PC-3 (cell line): Measurements from ENCODE around the gene NCEH1. TPM values are rescaled to one million over a fixed set of nuclear protein-coding genes. Genes with fewer than 3 reads are reported as not detected.

Experiments
- ATAC-seq: fragments of 200-7000 bp; cut with Tn5 transposase; 2 replicates; pipeline ENCODE4 v1.9.1; 2020; ENCODE audit warnings: mild to moderate bottlenecking, moderate library complexity
- BruUV-seq: library from RNA; stranded (reverse); fragments of 400-500 nt; replicated peaks from 2 replicates; lab custom pipeline; 2021; lab: Mats Ljungman, UMichigan
- CTCF ChIA-PET: fragments of 300-600 bp; sonication (Branson Sonifier 250); formaldehyde crosslinking; loops from one replicate; lab custom pipeline; 2022; ENCODE audit warnings: antibody characterized with exemption; lab: Charles Lee
- POLR2A ChIA-PET: fragments of 300-600 bp; sonication (Branson Sonifier 250); formaldehyde crosslinking; loops from one replicate; lab custom pipeline; 2022; ENCODE audit warnings: antibody characterized with exemption; ENCODE audit not compliant: unreplicated experiment; lab: Charles Lee
- DNase-seq: peaks from one replicate; pipeline ENCODE4 v3.0.0-alpha.2; 2015
- H2AFZ ChIP-seq: fragments of 300-600 bp; sonication (generic); 2 replicates; pipeline ENCODE4 v1.6.0; 2016; ENCODE audit warnings: antibody characterized with exemption, low read length
- H3F3A ChIP-seq: fragments of 300-600 bp; sonication (generic); one replicate; pipeline ENCODE4 v1.6.0; 2017; ENCODE audit warnings: antibody characterized with exemption, low read length, control low read depth, mild to moderate bottlenecking; ENCODE audit not compliant: unreplicated experiment
- H3K27ac ChIP-seq: fragments of 300-600 bp; sonication (generic); 2 replicates; pipeline ENCODE4 v1.5.1; 2016; ENCODE audit warnings: mild to moderate bottlenecking, low read length
- H3K27me3 ChIP-seq: fragments of 300-600 bp; sonication (generic); 2 replicates; pipeline ENCODE4 v1.6.1; 2016; ENCODE audit warnings: low read length, mixed read lengths
- H3K36me3 ChIP-seq: fragments of 300-600 bp; sonication (generic); 2 replicates; pipeline ENCODE4 v1.6.1; 2016; ENCODE audit warnings: low read depth, mixed run types, low read length, mixed read lengths
- H3K4me1 ChIP-seq: fragments of 300-600 bp; sonication (generic); 2 replicates; pipeline ENCODE4 v1.5.1; 2016; ENCODE audit warnings: low read length; ENCODE audit not compliant: insufficient read depth
- H3K4me2 ChIP-seq: fragments of 300-600 bp; sonication (generic); 2 replicates; pipeline ENCODE4 v1.6.0; 2016; ENCODE audit warnings: low read length
- H3K4me3 ChIP-seq: fragments of 300-600 bp; sonication (generic); 2 replicates; pipeline ENCODE4 v1.5.1; 2016; ENCODE audit warnings: mild to moderate bottlenecking, low read length, mixed read lengths
- H3K79me2 ChIP-seq: fragments of 300-600 bp; sonication (generic); 2 replicates; pipeline ENCODE4 v1.6.1; 2017; ENCODE audit warnings: low read length, mixed read lengths
- H3K9ac ChIP-seq: fragments of 300-600 bp; sonication (generic); 2 replicates; pipeline ENCODE4 v1.6.0; 2016; ENCODE audit warnings: mild to moderate bottlenecking, low read length
- H3K9me2 ChIP-seq: fragments of 300-600 bp; sonication (generic); replicated peaks from 2 replicates; pipeline ENCODE4 v1.6.1; 2016; ENCODE audit warnings: mixed run types, low read length, mixed read lengths
- H3K9me3 ChIP-seq: fragments of 300-600 bp; sonication (generic); 2 replicates; pipeline ENCODE4 v1.6.1; 2016; ENCODE audit warnings: low read length, mixed read lengths
- H4K20me1 ChIP-seq: fragments of 300-600 bp; sonication (generic); 2 replicates; pipeline ENCODE4 v1.6.1; 2016; ENCODE audit warnings: low read length, mixed read lengths
- EZH2 ChIP-seq: fragments of 300-600 bp; sonication (generic); IDR thresholded peaks from one replicate; pipeline ENCODE4 v1.6.1; 2017; ENCODE audit warnings: antibody characterized with exemption, mild to moderate bottlenecking, low read length; ENCODE audit not compliant: unreplicated experiment
- EZH2phosphoT487 ChIP-seq: fragments of 300-600 bp; sonication (generic); IDR thresholded peaks from 2 replicates; pipeline ENCODE4 v1.6.1; 2018; ENCODE audit warnings: mild to moderate bottlenecking, antibody characterized with exemption, low read length, borderline replicate concordance
- intact Hi-C: fragments of 100-400 bp; cut with micrococcal nuclease; formaldehyde crosslinking; loops from 2 replicates; pipeline ENCODE4 v1.9.0; 2023
- total RNA-seq: library from RNA; depleted of rRNA; stranded (reverse); fragments of >200 nt; gene quantifications from 2 replicates; pipeline ENCODE4 v1.2.3, GENCODE V29; 2014
- TF ChIP-seq, protein P1 (sequence below): fragments of 300-600 bp; sonication (generic); conservative IDR thresholded peaks from 2 replicates; pipeline ENCODE4 v1.5.1; 2017; ENCODE audit warnings: antibody characterized with exemption, low read depth, mild to moderate bottlenecking, low read length

The NCEH1 gene
- total RNA-seq, 1 experiment from 2014 or later: 28.2 TPM

DNA sequence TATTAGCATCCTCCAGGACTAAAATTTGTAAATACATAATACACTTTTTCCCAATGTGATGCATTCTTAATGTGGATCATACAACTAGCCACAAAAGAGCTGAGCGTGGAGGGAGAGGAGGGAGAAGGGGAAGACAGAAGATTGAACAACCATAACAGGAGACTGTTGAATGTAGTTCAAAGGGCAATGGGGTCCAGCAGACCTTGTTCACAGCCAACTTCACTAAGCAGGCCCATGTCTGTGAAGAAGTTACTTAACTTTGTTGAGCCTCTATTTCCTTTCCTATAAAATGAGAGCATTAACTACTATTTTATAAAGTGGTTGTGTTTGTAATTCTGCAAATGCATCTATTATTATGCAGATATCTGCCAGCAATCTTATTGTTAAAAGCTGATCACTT, 13.3 kb downstream of the NCEH1 start:
- Histone ChIP-seq H3K4me3 (no peak overlapping the region), H3K9ac (no peak overlapping the region), H2AFZ (no peak overlapping the region), H3K79me2 (peaks cover 97% of the 10 kb centered on the region), H3K36me3 (peaks cover 3% of the 10 kb centered on the region; the same call in 1 of the 2 replicates), H3K9me2 (no peaks in the 10 kb centered on the region), H3F3A (no peaks in the 10 kb centered on the region), H3K27me3 (no peaks in the 10 kb centered on the region), H4K20me1 (peaks cover 24% of the 10 kb centered on the region; the same call in 1 of the 2 replicates), H3K4me2 (no peak overlapping the region), H3K9me3 (no peaks in the 10 kb centered on the region), H3K4me1 (peaks cover 6% of the 10 kb centered on the region), H3K27ac (no peak overlapping the region)
- no peak for ATAC-seq
- ChIA-PET CTCF (interaction anchor here (0.7 kb wide), 1 partner anchor 44 kb away, joined by 3 read pairs; no protein-coding TSS in a partner anchor), POLR2A (interaction anchor here (0.6 kb wide), 1 partner anchor 12 kb away, joined by 6 read pairs; no protein-coding TSS in a partner anchor)
- no peak for DNase-seq
- TF ChIP-seq, protein P1, sequence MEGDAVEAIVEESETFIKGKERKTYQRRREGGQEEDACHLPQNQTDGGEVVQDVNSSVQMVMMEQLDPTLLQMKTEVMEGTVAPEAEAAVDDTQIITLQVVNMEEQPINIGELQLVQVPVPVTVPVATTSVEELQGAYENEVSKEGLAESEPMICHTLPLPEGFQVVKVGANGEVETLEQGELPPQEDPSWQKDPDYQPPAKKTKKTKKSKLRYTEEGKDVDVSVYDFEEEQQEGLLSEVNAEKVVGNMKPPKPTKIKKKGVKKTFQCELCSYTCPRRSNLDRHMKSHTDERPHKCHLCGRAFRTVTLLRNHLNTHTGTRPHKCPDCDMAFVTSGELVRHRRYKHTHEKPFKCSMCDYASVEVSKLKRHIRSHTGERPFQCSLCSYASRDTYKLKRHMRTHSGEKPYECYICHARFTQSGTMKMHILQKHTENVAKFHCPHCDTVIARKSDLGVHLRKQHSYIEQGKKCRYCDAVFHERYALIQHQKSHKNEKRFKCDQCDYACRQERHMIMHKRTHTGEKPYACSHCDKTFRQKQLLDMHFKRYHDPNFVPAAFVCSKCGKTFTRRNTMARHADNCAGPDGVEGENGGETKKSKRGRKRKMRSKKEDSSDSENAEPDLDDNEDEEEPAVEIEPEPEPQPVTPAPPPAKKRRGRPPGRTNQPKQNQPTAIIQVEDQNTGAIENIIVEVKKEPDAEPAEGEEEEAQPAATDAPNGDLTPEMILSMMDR: no peak
- TF ChIP-seq EZH2phosphoT487 (no peak), EZH2 (no peak)
- intact Hi-C loops: no loop called here
- no TSS peak for BruUV-seq

- no TSS peak for BruUV-seq
- Histone ChIP-seq H3K4me3 (no peak overlapping the region), H3K9me2 (no peaks in the 10 kb centered on the region), H3F3A (no peaks in the 10 kb centered on the region), H3K27me3 (no peaks in the 10 kb centered on the region), H3K4me1 (peaks cover 9% of the 10 kb centered on the region), H3K27ac (no peak overlapping the region), H3K9ac (no peak overlapping the region), H3K9me3 (no peaks in the 10 kb centered on the region), H3K36me3 (no peaks in the 10 kb centered on the region), H3K79me2 (peaks cover 92% of the 10 kb centered on the region), H2AFZ (no peak overlapping the region), H3K4me2 (no peak overlapping the region), H4K20me1 (peaks cover 24% of the 10 kb centered on the region; the same call in 1 of the 2 replicates)
- ChIA-PET CTCF (no interaction called here), POLR2A (no interaction called here)
- DNase-seq (no peak), ATAC-seq (no peak)
- intact Hi-C loops: loop anchor here (1.0 kb wide), 1 partner anchor 12 kb away; no protein-coding TSS in a partner anchor
- TF ChIP-seq, protein P1: no peak
- TF ChIP-seq EZH2phosphoT487 (no peak), EZH2 (no peak)
Observed at GRCh38 chr3:172696357-172696756, 14.5 kb downstream of the NCEH1 start.

DNA sequence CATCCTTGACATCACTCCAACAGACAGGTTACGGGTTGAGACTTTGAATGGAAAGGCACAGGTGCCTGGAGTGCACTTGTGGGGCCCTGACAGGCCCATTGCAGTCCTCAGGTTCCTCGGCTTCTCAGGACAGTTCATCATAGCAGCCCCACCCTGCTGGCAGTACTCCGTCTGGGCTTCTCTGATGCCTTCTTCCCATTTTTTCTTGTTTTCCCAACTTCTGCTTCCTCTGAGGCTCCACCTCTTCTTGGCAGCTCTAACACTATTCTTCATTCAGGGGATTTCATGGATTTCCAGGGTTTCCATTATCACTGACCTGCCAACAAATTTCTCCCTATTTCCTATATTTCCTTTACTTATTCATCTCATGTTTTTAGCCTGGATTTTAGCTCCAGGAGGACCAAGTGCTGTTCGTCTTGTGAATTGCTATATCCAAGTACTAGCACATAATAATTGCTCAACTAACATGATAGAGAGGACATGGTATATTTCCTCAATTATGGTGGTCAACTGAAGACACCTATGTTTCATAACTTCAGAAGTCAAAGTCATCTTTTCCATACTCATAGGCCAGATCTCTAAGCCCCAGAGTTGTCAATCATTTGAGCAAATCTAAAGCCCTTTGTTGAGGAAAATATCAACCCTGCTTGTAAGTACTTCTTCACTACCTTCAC, 16.2 kb downstream of the NCEH1 start:
- Histone ChIP-seq H3K4me1 (peaks cover 20% of the 10 kb centered on the region), H3K27me3 (no peaks in the 10 kb centered on the region), H3K9me2 (no peaks in the 10 kb centered on the region), H3K79me2 (peaks cover 90% of the 10 kb centered on the region), H3K36me3 (no peaks in the 10 kb centered on the region), H3F3A (no peaks in the 10 kb centered on the region), H3K27ac (no peak overlapping the region), H4K20me1 (peaks cover 29% of the 10 kb centered on the region; the same call in 1 of the 2 replicates), H3K4me3 (no peak overlapping the region), H3K9ac (no peak overlapping the region), H3K4me2 (no peak overlapping the region), H2AFZ (no peak overlapping the region), H3K9me3 (no peaks in the 10 kb centered on the region)
- intact Hi-C loops: no loop called here
- POLR2A ChIA-PET: interaction anchor here (0.7 kb wide), 1 partner anchor 10 kb away, joined by 3 read pairs; no protein-coding TSS in a partner anchor
- ATAC-seq (no peak), DNase-seq (no peak)
- BruUV-seq: no TSS peak
- CTCF ChIA-PET: no interaction called here
- TF ChIP-seq EZH2phosphoT487 (no peak), EZH2 (no peak)
- TF ChIP-seq, protein P1: no peak
